AG04450 (cell line): ENCODE results near the gene EMSY. TPM values are rescaled to one million over a fixed set of nuclear protein-coding genes. Genes with fewer than 3 reads are reported as not detected.
A peak's percentile ranks its signal among the peaks of the same experiment; 100 is the strongest.

Experiments
- CTCF ChIA-PET: fragments of 300-600, 350-600 bp; formaldehyde crosslinking; extraction: SDS; loops from one replicate; lab custom pipeline; 2022; ENCODE audit warnings: antibody characterized with exemption, inconsistent platforms; lab: Charles Lee
- POLR2A ChIA-PET: fragments of 350-600 bp; formaldehyde crosslinking; extraction: SDS; loops from one replicate; lab custom pipeline; 2021; ENCODE audit warnings: antibody characterized with exemption, inconsistent platforms; lab: Yijun Ruan, JAX
- DNase-seq: peaks from one replicate; pipeline ENCODE4 v3.0.0-alpha.2; 2011; ENCODE audit warnings: low read depth, low spot score
- H3K27ac ChIP-seq: one replicate; pipeline ENCODE4 v1.5.1; 2012; ENCODE audit warnings: low read depth, low read length, control low read depth
- H3K27me3 ChIP-seq: one replicate; pipeline ENCODE4 v1.6.0; 2012; ENCODE audit warnings: low read length; ENCODE audit not compliant: control insufficient read depth, insufficient read depth
- H3K4me3 ChIP-seq: 2 replicates; pipeline ENCODE4 v1.5.1; 2011; ENCODE audit warnings: mild to moderate bottlenecking, low read depth, low read length, control low read depth
- H3K9me3 ChIP-seq: 2 replicates; pipeline ENCODE4 v1.5.1; 2012; ENCODE audit warnings: low read length; ENCODE audit not compliant: control insufficient read depth, insufficient read depth
- polyA plus RNA-seq: library from polyadenylated mRNA; depleted of rRNA; stranded (reverse); fragments of >200 nt; gene quantifications from 2 replicates; pipeline ENCODE4 v1.2.3, GENCODE V29; 2011
- TF ChIP-seq, protein P1 (sequence below): IDR thresholded peaks from 2 replicates; pipeline ENCODE4 v1.5.1; 2011; ENCODE audit warnings: low read depth, low read length, control low read depth, inconsistent platforms

EMSY gene
- polyA plus RNA-seq, 1 experiment: 18.6 TPM

DNA sequence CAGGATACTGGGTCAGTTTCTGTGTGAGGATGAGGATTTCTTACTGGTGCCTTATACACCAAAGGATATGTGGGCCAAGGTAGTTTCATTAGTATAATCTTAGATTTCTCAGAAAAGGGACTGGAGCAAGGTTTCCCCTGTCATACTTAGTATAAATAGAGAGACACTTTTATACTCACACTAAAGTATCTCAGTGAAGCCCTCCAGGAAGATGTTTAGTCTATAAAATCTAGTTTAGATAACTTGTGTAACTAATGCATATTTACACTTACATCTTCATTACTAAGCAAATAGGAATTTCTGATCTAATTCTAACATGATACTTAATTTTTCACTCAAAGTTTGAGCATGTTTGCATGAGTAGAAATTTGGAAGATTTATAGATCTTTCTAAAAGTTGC is 11.1 kb downstream of the EMSY start:
- POLR2A ChIA-PET: interaction anchor here (0.6 to 1.0 kb wide), 2 partner anchors 11 to 43 kb away, joined by 3 to 5 read pairs; partner anchors contain the start of gene EMSY
- H3K27me3 ChIP-seq: no peaks in the 10 kb centered on the region
- no peak for DNase-seq
- no peak overlapping the region for H3K27ac ChIP-seq
- CTCF ChIA-PET: interaction anchor here (1.6 to 2.3 kb wide), 2 partner anchors 9 to 57 kb away, joined by 5 to 7 read pairs; no protein-coding TSS in a partner anchor
- H3K4me3 ChIP-seq: no peak overlapping the region
- no peaks in the 10 kb centered on the region for H3K9me3 ChIP-seq
- TF ChIP-seq, protein P1, sequence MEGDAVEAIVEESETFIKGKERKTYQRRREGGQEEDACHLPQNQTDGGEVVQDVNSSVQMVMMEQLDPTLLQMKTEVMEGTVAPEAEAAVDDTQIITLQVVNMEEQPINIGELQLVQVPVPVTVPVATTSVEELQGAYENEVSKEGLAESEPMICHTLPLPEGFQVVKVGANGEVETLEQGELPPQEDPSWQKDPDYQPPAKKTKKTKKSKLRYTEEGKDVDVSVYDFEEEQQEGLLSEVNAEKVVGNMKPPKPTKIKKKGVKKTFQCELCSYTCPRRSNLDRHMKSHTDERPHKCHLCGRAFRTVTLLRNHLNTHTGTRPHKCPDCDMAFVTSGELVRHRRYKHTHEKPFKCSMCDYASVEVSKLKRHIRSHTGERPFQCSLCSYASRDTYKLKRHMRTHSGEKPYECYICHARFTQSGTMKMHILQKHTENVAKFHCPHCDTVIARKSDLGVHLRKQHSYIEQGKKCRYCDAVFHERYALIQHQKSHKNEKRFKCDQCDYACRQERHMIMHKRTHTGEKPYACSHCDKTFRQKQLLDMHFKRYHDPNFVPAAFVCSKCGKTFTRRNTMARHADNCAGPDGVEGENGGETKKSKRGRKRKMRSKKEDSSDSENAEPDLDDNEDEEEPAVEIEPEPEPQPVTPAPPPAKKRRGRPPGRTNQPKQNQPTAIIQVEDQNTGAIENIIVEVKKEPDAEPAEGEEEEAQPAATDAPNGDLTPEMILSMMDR: no peak

DNA sequence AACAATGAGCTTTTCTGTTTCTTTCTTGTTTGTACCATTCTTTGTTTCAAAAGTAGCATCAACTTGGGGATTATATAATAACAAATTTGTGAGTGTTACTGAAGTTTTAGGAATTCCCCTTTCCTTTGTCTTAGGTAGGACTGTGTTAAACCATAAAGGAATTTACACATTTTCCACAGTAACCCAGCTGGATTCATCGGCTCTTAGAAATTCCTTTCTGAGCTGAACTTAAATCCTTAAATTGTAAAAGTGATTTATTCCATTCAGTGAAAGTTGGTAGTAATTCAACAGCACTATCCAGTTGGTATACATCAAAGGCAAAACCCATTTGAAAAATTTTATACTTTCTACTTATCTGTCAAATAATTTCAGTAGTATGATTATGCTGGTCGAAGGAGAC is 11.8 kb downstream of the EMSY start:
- no peak overlapping the region for H3K4me3 ChIP-seq
- DNase-seq: no peak
- TF ChIP-seq, protein P1: no peak
- H3K9me3 ChIP-seq: no peaks in the 10 kb centered on the region
- no peaks in the 10 kb centered on the region for H3K27me3 ChIP-seq
- ChIA-PET CTCF (interaction anchor here (2.3 kb wide), 1 partner anchor 56 kb away, joined by 7 read pairs; no protein-coding TSS in a partner anchor), POLR2A (interaction anchor here (1.0 kb wide), 1 partner anchor 12 kb away, joined by 3 read pairs; the partner anchor contains the start of gene EMSY)
- H3K27ac ChIP-seq: no peak overlapping the region

DNA sequence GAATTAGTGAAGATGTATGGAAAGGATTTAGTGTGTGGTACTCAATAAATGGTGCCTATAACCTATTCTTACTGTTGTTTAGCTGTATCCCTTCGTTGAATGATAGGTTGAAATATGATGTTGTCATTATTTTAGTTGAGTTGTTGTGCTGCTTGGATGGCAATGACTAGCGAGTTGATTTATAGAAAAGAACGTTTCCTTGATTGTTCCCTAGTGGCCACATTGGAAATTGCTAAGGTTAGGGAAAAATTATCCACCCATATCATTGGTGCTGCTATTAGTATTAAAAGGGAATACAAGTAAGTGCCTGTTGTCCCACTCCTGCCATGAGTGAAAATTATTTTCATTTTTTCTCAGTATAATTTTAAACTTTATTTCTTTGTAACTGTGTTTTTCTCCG is 14.5 kb downstream of the EMSY start:
- POLR2A ChIA-PET: no interaction called here
- CTCF ChIA-PET: interaction anchor here (0.5 to 1.6 kb wide), 7 partner anchors 9 to 53 kb away, joined by 3 to 6 read pairs (median 3); no protein-coding TSS in a partner anchor

DNA sequence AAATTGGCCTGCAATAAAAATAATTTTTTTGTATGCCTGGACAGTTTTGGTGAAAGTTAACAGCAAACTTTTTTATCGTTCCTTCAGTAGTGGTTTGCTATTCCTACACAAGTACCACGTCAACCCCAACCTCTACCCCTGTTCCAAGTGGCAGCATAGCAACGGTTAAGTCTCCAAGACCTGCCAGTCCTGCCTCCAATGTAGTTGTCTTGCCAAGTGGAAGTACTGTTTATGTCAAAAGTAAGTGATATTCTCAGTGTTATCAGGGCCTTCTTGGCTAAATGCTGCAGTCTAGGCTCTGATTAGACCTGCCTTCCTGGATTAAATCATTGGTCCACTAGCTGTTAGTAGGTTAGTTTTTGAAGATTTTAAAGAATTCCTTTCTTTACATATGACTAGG is 15.0 kb downstream of the EMSY start:
- Histone ChIP-seq H3K27me3 (no peaks in the 10 kb centered on the region), H3K4me3 (no peak overlapping the region), H3K9me3 (no peaks in the 10 kb centered on the region), H3K27ac (no peak overlapping the region)
- CTCF ChIA-PET: interaction anchor here (0.5 to 1.3 kb wide), 3 partner anchors 17 to 53 kb away, joined by 3 to 4 read pairs (median 3); no protein-coding TSS in a partner anchor
- TF ChIP-seq, protein P1: no peak
- no peak for DNase-seq
- POLR2A ChIA-PET: no interaction called here

More for the DNA sequence above, 14.5 kb downstream of the EMSY start:
- H3K4me3 ChIP-seq: no peak overlapping the region
- no peaks in the 10 kb centered on the region for H3K27me3 ChIP-seq
- no peak overlapping the region for H3K27ac ChIP-seq
- TF ChIP-seq, protein P1: peak; percentile 32; the same call in 1 of the 2 replicates
- no peaks in the 10 kb centered on the region for H3K9me3 ChIP-seq
- no peak for DNase-seq

DNA sequence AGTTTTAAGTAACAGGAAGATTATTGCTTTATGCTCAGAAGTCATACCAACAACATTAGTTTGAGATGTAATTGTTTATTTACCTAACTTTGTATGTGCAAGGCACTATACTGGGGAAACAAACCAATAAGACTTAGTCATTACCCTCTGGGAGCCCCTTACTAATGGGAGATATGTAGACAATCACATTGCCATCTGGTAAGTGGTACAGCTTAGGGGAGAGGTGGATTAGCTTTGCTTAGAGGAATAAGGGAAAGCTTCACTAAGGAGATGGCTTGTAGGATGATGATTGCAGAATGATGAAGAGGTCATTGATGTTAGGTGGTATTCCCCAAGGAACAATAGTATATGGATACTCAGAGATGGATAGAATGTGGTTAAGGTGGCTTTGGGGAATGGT is 17.5 kb downstream of the EMSY start:
- no peaks in the 10 kb centered on the region for H3K9me3 ChIP-seq
- H3K27ac ChIP-seq: no peak overlapping the region
- CTCF ChIA-PET: interaction anchor here (0.7 kb wide), 1 partner anchor 219 kb away, joined by 3 read pairs; no protein-coding TSS in a partner anchor
- no peak overlapping the region for H3K4me3 ChIP-seq
- POLR2A ChIA-PET: no interaction called here
- DNase-seq: no peak
- TF ChIP-seq, protein P1: no peak
- no peaks in the 10 kb centered on the region for H3K27me3 ChIP-seq
